Activated CD8-positive, alpha-beta memory T cell treated with anti-CD3 and anti-CD28 coated beads, Interleukin-2, amount 10 ng/mL, durations not matched to agents 7 days and 5 days (primary cell): ENCODE data around the gene HEPHL1. TPM values are rescaled to one million over a fixed set of nuclear protein-coding genes. Genes with fewer than 3 reads are reported as not detected.
A peak's percentile ranks its signal among the peaks of the same experiment; 100 is the strongest.

ENCODE experiments used
- ATAC-seq: fragments of 150-1000 bp; cut with Tn5 transposase; one replicate; pipeline ENCODE4 v1.10.0; 2021; ENCODE audit warnings: moderate library complexity
- CTCF ChIA-PET: fragments of 350-600 bp; sonication (Branson Sonifier 250); formaldehyde crosslinking; loops from one replicate; lab custom pipeline; 2021; ENCODE audit warnings: antibody characterized with exemption; lab: Charles Lee
- DNase-seq: peaks from one replicate; pipeline ENCODE4 v3.0.0-alpha.2; 2020
- H3K27ac Mint-ChIP-seq: one replicate; pipeline ENCODE4 v1.8.0; 2021; ENCODE audit warnings: mild to moderate bottlenecking, mixed read lengths
- H3K27me3 Mint-ChIP-seq: one replicate; pipeline ENCODE4 v1.8.0; 2021; ENCODE audit warnings: mixed read lengths
- H3K36me3 Mint-ChIP-seq: one replicate; pipeline ENCODE4 v1.8.0; 2021; ENCODE audit warnings: mild to moderate bottlenecking, mixed read lengths
- H3K4me1 Mint-ChIP-seq: one replicate; pipeline ENCODE4 v1.8.0; 2021; ENCODE audit warnings: mixed read lengths
- H3K4me3 Mint-ChIP-seq: one replicate; pipeline ENCODE4 v1.8.0; 2021; ENCODE audit warnings: mild to moderate bottlenecking, moderate library complexity, mixed read lengths
- H3K9me3 Mint-ChIP-seq: one replicate; pipeline ENCODE4 v1.8.0; 2022; ENCODE audit warnings: low read depth, mixed read lengths
- total RNA-seq, 2 experiments: library from RNA; stranded (reverse); gene quantifications; one replicate each; pipeline ENCODE4 v1.2.3, GENCODE V29; 2021

Gene HEPHL1
- total RNA-seq, 2 experiments from 2014 or later: not detected

DNA sequence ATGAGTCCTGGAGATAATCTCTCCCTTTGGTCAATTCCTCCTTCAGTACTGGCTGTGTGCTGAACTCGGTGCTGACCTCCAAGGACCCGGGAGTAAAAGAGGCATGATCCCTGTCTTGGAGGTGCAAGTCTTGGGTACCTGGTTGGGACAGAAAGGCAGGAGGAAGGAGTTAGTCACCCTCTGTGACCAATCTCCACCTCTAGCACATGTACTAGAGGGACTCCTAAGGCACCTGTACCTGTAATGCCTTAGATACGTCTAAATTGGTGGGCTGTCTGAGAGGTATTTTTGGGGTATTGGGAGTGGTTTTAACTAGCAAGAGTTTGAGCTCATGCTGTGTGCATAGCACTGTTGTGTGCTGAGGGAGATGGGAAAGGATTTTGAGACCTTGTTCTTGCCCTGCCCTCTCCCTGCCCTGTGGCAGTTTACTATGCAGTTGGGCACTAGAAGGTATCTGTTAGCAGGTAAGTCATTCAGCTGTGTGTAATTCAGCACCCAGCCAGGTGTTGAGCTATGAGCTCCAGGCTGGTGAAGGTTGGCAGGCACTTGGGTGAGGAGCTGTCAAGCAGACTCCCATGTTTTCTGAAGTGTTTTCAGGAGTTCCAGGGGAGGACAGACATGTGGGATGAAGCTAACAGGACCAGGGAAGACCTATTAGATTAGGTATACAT is 110.0 kb downstream of the HEPHL1 start:
- Mint-ChIP-seq H3K36me3 (peaks cover 4% of the 10 kb centered on the region), H3K27me3 (no peaks in the 10 kb centered on the region), H3K9me3 (peaks cover 2% of the 10 kb centered on the region), H3K4me3 (no peak overlapping the region), H3K4me1 (peaks cover 43% of the 10 kb centered on the region), H3K27ac (no peak overlapping the region)
- CTCF ChIA-PET: interaction anchor here (0.5 to 0.6 kb wide), 2 partner anchors 291 to 724 kb away, joined by 3 read pairs; no protein-coding TSS in a partner anchor
- ATAC-seq (no peak), DNase-seq (no peak)

DNA sequence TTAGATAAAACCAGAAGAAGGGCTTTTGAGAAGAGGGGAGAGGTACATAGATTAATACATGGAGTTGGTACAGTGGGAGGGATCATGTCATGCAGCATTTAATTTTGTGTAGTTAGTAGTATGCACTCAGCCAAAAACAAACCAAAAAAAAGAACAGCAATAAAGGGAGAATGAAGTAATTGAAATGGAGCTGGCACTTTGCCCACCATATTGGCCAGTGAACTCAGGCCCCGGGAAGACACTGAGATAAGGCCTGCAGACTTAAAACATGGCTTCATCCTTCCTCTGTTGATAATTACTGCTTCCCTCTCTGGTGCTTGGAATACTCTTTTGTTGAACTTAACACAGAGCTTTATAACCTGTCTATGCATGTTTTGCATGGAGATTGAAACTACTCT is 110.6 kb downstream of the HEPHL1 start:
- Mint-ChIP-seq H3K9me3 (peaks cover 2% of the 10 kb centered on the region), H3K4me1 (peaks cover 47% of the 10 kb centered on the region), H3K27ac (no peak overlapping the region), H3K4me3 (no peak overlapping the region), H3K36me3 (peaks cover 7% of the 10 kb centered on the region), H3K27me3 (no peaks in the 10 kb centered on the region)
- ATAC-seq: no peak
- DNase-seq: no peak
- CTCF ChIA-PET: interaction anchor here (0.5 to 0.6 kb wide), 2 partner anchors 291 to 724 kb away, joined by 3 read pairs; no protein-coding TSS in a partner anchor

DNA sequence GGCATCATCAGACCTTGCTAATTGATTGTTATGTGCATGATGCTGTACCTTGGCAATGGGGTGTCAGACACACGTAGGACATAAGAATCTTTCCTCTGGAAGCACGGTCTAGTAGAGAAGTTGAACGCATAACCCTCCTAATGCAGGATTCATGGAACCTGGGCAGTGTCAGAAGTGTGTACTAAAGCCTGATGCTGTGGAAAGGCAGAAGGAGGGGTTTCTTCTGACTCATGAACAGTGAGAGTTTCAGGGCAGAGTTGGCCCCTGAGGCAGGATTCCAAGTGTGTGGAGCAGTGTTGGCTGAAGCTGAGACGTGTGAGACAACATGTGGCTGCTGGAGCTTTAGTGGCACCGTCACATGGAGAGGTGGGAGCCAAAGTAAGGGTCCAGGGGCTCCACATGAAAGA is 111.0 kb downstream of the HEPHL1 start:
- Mint-ChIP-seq H3K27me3 (no peaks in the 10 kb centered on the region), H3K27ac (no peak overlapping the region), H3K9me3 (peaks cover 3% of the 10 kb centered on the region), H3K4me3 (no peak overlapping the region), H3K36me3 (peaks cover 11% of the 10 kb centered on the region), H3K4me1 (peaks cover 46% of the 10 kb centered on the region)
- ATAC-seq: no peak
- no peak for DNase-seq
- CTCF ChIA-PET: interaction anchor here (0.6 kb wide), 1 partner anchor 290 kb away, joined by 3 read pairs; no protein-coding TSS in a partner anchor

DNA sequence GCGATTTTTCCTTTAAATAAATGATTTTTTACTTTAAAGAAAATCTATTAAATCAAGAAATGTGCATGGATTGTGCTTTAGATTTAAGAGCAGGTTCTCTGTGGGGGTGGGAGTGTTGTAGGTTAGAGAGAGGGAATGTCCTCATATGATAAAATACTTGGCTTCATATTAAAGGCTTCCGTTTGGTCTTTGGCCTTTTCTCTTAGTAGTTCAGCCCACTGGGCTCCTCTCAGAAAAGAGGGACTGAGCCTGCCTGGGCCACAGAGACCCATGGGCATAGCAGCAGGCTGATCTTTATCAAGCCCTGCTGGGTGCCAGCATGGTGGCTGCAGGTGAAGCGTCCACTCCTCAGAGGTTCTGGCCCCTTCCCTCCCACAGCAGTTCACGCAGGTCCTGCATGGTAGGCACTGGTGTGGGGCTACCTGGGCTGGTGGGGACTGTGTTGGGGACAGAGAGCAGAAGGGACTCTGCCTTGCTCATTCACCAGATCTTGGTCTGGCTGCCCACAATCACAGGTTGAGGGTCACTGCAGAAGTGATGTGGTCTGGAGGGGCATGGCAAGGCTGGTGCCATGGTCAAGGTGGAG is 111.8 kb downstream of the HEPHL1 start:
- Mint-ChIP-seq H3K36me3 (peaks cover 14% of the 10 kb centered on the region), H3K9me3 (peaks cover 3% of the 10 kb centered on the region), H3K27ac (no peak overlapping the region), H3K4me3 (no peak overlapping the region), H3K4me1 (peaks cover 39% of the 10 kb centered on the region), H3K27me3 (no peaks in the 10 kb centered on the region)
- DNase-seq (no peak), ATAC-seq (no peak)
- CTCF ChIA-PET: no interaction called here

DNA sequence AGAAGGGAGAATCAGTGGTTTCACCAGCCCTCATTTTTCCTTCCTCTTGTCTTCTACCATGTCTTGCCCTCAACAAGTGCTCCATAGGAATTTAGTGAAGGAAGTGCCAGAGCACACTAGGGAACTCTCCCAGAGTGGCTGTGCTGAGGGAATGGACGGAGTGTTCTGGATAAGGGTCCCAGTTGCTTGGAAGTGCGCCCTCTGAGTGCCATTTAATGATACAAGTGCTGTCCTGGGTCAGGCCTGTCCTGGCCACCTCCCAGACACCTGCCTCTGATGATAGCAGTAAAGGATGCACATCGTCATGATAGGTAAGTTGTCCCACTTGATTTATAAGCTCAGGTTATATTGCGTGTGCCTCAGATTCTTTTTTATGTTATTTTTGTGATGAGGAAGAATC is 112.6 kb downstream of the HEPHL1 start:
- CTCF ChIA-PET: no interaction called here
- H3K9me3 Mint-ChIP-seq: peaks cover 3% of the 10 kb centered on the region
- ATAC-seq: no peak

DNA sequence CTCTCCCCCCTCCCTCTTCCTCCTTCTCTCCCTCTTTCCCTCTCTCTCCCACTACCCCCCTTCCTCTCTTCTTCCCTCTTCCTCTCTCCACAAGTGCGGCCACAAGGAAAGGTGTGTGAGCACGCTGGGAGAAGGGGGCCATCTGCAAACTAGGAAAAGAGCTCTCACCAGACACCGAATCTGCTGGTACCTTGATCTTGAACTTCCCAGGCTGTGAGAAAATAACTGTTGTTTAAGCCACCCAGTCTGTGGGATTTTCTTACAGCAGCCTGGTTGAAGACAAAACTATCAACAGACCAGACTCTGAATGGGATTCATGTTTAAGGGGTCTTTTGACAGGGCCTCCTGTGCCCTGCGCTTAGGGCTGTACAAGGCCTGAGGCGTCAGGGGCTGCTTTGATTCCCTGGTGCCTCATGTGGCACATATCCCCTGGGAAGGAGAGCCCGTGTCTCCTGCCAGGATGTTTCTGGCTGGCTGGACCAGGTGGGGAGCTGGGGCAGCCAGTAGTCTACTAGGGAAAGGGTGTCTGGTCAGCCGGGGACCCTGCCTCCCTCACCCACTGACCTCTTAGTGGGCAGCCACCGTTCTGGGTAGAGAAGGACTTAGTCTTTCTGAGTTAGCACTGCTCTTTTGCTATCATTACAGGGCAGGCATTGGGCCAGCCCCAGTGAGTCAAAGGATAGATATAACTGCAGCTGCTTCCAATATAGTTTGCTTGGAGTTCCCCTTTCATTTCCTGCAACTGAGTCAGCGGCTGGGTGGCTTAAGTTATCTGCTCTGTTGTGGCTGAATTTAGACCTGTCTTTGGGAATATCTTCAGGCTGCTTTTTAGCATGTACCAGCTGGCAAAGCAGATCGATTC is 113.7 kb downstream of the HEPHL1 start:
- no peak overlapping the region for H3K4me3 Mint-ChIP-seq
- peak; percentile 29 for ATAC-seq
- no peak overlapping the region for H3K27ac Mint-ChIP-seq
- peaks cover 35% of the 10 kb centered on the region for H3K4me1 Mint-ChIP-seq
- no peaks in the 10 kb centered on the region for H3K27me3 Mint-ChIP-seq
- CTCF ChIA-PET: no interaction called here
- no peak for DNase-seq
- peaks cover 18% of the 10 kb centered on the region for H3K36me3 Mint-ChIP-seq
- peaks cover 3% of the 10 kb centered on the region for H3K9me3 Mint-ChIP-seq

More for the DNA sequence above, 112.6 kb downstream of the HEPHL1 start:
- Mint-ChIP-seq H3K4me1 (peaks cover 35% of the 10 kb centered on the region), H3K36me3 (peaks cover 16% of the 10 kb centered on the region), H3K27ac (no peak overlapping the region), H3K4me3 (no peak overlapping the region), H3K27me3 (no peaks in the 10 kb centered on the region)
- no peak for DNase-seq

DNA sequence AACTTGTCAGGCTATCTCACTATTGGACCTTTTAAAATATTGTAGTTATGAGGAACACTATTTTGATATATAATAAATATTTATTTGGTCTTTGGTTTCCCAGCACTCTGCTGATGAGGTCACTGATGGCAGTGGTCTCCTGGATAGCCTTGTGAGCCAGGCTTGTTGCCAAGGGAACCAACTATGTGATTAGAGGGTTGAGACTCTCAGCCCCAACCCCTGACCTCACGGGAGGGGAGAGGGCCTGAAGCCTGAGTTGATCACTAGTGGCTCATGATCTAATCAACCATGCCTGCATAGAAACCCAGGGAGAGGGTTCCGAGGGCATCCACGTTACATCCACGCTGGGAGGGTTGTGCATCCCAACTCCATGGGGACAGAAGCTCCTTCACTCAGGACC is 118.3 kb downstream of the HEPHL1 start:
- ATAC-seq: no peak
- Mint-ChIP-seq H3K27me3 (no peaks in the 10 kb centered on the region), H3K27ac (no peak overlapping the region), H3K9me3 (peaks cover 3% of the 10 kb centered on the region), H3K4me1 (peaks cover 26% of the 10 kb centered on the region), H3K36me3 (peaks cover 18% of the 10 kb centered on the region), H3K4me3 (no peak overlapping the region)
- CTCF ChIA-PET: no interaction called here
- DNase-seq: no peak

DNA sequence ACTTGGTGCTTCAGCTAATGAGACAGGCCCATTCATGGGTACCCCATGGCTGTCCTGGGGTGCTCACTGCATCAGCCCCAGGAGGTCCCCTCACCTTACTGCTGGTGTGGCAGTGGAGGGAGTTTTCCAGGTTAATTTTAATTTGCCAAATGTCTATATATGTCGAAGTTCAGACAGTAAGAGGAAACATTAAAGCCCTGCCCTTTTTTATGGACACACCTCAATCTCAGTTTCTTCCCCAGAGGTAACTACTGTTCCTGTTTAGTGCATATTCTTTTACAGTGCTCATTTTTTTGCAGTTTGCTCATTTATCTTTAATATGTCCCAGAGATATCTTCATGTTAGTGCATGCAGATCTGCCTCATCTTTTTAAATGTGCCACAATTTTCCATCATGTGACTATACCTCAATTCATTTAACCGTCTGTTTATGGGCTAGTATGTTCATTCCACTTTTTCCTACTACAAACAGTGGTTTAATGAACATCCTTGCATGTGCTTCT is 119.1 kb downstream of the HEPHL1 start:
- H3K4me1 Mint-ChIP-seq: peaks cover 24% of the 10 kb centered on the region
- no peak overlapping the region for H3K4me3 Mint-ChIP-seq
- peaks cover 18% of the 10 kb centered on the region for H3K36me3 Mint-ChIP-seq
- H3K9me3 Mint-ChIP-seq: peaks cover 3% of the 10 kb centered on the region
- H3K27ac Mint-ChIP-seq: no peak overlapping the region
- DNase-seq: no peak
- CTCF ChIA-PET: no interaction called here
- no peaks in the 10 kb centered on the region for H3K27me3 Mint-ChIP-seq
- no peak for ATAC-seq

DNA sequence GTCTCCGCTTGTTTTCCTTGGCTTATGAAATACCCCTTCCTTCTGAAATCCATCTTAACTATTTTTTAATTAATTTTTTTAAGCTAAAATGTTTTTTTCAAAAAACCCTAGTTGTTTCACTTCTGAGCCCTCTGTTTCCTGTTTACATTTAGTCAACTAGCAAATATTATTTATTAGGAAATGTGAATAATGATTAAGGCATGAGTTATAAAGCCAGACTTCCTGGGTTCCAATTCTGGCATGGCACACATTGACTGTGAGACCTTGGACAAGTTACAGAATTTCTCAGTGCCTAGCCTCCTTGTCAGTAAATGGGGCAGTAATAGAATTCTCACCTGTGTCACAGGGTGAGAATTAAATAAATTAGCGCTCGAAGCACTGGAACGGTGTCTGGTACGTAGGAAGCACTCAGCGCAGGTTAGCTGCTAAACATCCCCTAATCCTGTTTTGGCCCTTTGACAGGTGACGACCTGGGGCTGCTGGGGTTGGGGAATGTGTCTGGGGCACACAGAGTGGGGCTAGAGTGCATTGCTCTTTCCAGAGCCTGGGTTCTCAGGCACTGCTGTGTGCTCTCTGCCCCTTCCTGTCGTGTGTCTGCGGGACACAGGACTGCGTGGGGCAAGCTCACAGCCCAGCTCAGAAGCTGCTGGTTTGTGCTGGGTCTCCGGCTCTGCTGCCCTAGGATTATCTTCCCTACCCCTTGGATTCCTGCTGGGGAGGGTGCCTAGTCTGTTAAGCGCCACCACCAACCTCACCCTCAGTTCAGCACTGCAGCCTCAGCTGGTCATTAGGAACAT is 120.6 kb downstream of the HEPHL1 start:
- peaks cover 12% of the 10 kb centered on the region for H3K36me3 Mint-ChIP-seq
- no peak overlapping the region for H3K27ac Mint-ChIP-seq
- DNase-seq (no peak), ATAC-seq (no peak)
- CTCF ChIA-PET: no interaction called here
- peaks cover 1% of the 10 kb centered on the region for H3K9me3 Mint-ChIP-seq
- no peak overlapping the region for H3K4me3 Mint-ChIP-seq
- no peaks in the 10 kb centered on the region for H3K27me3 Mint-ChIP-seq
- peaks cover 18% of the 10 kb centered on the region for H3K4me1 Mint-ChIP-seq

DNA sequence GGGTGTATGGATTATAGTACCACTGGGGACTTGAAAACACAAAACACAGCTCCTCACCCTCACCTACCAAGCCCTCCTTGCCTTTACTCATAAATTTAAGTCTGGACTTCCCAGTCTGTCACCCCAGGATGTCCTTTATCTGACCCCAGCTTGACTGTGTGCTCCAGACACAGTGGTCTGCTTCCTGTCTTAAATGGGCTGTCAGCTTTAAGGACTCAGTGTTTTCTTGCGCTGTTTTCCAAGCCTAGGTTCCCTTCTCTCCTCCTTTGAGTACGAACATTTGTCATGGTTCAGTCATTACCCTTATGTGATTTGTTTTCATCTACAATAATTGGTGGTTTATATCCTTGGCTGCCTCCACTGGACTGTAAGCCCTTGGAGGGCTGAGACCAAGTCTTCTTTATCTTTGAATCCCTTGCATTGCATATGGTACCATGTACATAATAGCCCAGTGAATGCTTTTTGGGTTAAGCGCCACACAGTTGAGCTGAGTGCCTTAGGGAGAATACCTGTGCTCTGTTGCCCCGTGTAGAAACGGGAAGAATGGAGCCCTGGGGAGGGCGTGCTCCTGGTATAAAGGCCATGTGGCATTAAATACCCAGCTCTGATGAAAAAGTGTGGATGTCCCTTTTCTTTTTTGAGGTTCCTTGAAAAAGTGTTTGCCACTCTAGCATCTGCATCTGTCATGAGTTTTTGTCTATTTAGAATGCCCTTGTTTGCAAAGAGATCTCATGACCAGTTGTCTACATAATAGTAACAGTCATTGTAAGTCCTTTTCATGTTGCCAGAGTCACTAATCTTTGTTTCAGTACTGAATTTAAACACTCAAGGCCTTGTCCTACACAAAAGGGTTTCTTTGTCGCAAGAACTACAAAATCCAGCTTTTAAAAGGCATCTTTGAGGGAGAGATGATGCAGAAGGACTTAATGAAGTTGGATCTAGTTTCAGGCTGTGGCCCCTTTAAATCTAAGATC is 121.4 kb downstream of the HEPHL1 start:
- CTCF ChIA-PET: no interaction called here
- Mint-ChIP-seq H3K4me3 (no peak overlapping the region), H3K27ac (no peak overlapping the region), H3K4me1 (peaks cover 21% of the 10 kb centered on the region), H3K9me3 (no peaks in the 10 kb centered on the region), H3K27me3 (no peaks in the 10 kb centered on the region), H3K36me3 (peaks cover 4% of the 10 kb centered on the region)
- no peak for ATAC-seq
- DNase-seq: no peak

DNA sequence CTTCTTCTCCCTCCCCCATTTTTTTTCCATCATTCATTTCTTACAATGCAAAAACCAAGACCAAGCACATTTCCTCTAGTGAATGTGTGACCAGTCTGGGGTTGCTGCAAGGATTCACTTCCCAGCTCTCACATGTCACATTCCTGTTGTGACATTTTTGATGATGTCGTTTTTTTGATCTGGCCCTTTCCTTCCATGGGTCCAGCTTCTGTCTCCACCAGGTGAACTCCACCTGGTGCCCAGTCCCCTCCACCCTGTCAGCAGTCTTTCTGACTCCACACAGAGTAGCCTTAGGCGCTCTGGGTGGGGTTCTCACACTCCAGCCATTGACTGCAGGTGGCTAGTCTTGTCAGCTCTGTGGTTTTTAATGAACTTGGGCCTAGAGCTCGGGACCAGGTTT is 123.1 kb downstream of the HEPHL1 start:
- H3K27ac Mint-ChIP-seq: no peak overlapping the region
- DNase-seq (no peak), ATAC-seq (no peak)
- H3K4me1 Mint-ChIP-seq: peaks cover 35% of the 10 kb centered on the region
- H3K27me3 Mint-ChIP-seq: no peaks in the 10 kb centered on the region
- H3K4me3 Mint-ChIP-seq: no peak overlapping the region
- H3K36me3 Mint-ChIP-seq: no peaks in the 10 kb centered on the region
- no peaks in the 10 kb centered on the region for H3K9me3 Mint-ChIP-seq
- CTCF ChIA-PET: no interaction called here

DNA sequence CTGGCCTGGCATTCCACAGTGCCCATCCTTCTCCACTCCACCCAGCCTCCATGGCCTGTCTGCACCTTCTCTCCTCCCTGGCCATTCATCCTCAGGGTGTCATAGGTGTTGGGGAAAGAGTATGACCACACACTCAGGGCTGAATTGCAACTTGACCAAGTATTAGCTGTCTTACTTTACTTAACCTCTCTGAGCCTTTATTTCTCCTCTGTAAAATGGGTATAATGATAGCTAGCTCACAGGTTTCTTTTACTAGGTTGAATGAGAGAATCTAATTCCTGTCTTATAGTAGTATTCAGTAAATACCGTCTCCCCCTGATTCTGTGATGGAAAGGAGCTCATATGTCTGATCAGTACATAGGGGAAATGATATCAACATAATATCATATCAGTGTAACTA is 123.5 kb downstream of the HEPHL1 start:
- no peaks in the 10 kb centered on the region for H3K36me3 Mint-ChIP-seq
- no peak overlapping the region for H3K4me3 Mint-ChIP-seq
- peaks cover 39% of the 10 kb centered on the region for H3K4me1 Mint-ChIP-seq
- no peak for DNase-seq
- no peaks in the 10 kb centered on the region for H3K9me3 Mint-ChIP-seq
- ATAC-seq: no peak
- no peak overlapping the region for H3K27ac Mint-ChIP-seq
- CTCF ChIA-PET: no interaction called here
- H3K27me3 Mint-ChIP-seq: no peaks in the 10 kb centered on the region
